Suprapubic skin (tissue), 4 donors: Measurements from ENCODE around the gene CCDC60. TPM values are rescaled to one million over a fixed set of nuclear protein-coding genes. Genes with fewer than 3 reads are reported as not detected.

ENCODE experiments used
- DNase-seq, 2 donors: peaks; one replicate each; pipeline ENCODE4 v3.0.0-alpha.2; 2019; ENCODE audit warnings: low spot score in 2 of 2
- H3K27ac ChIP-seq: fragments of 200-600 bp; sonication (generic); one replicate; pipeline ENCODE4 v1.5.1; 2019
- H3K27me3 ChIP-seq: fragments of 200-600 bp; sonication (generic); one replicate; pipeline ENCODE4 v1.5.1; 2019
- H3K36me3 ChIP-seq: fragments of 200-600 bp; sonication (generic); one replicate; pipeline ENCODE4 v1.5.1; 2019
- H3K4me1 ChIP-seq: fragments of 200-600 bp; sonication (generic); one replicate; pipeline ENCODE4 v1.5.1; 2019
- H3K4me3 ChIP-seq: fragments of 200-600 bp; sonication (generic); one replicate; pipeline ENCODE4 v1.5.1; 2019; ENCODE audit warnings: mild to moderate bottlenecking
- H3K9me3 ChIP-seq: fragments of 200-600 bp; sonication (generic); one replicate; pipeline ENCODE4 v1.5.1; 2019
- CTCF ChIP-seq, 2 donors: fragments of 200-600 bp in 1 of 2; fragments of 450-650 bp in 1 of 2; sonication (generic) in 1 of 2; IDR thresholded peaks; one replicate each; pipeline ENCODE4 v1.5.1; 2016 to 2019; ENCODE audit warnings: antibody characterized with exemption in 2 of 2, mild to moderate bottlenecking in 1 of 2, moderate library complexity in 1 of 2
- EP300 ChIP-seq: sonication (generic); formaldehyde crosslinking; IDR thresholded peaks from one replicate; pipeline ENCODE4 v1.6.1; 2017; ENCODE audit warnings: antibody characterized with exemption
- POLR2A ChIP-seq, 2 donors: fragments of 450-650 bp; IDR thresholded peaks; one replicate each; pipeline ENCODE4 v1.6.1; 2017; ENCODE audit warnings: antibody characterized with exemption in 2 of 2, mild to moderate bottlenecking in 2 of 2, moderate library complexity in 2 of 2
- POLR2AphosphoS5 ChIP-seq, 3 donors: sonication (generic); formaldehyde crosslinking; IDR thresholded peaks; one replicate each; pipeline ENCODE4 v1.6.1; 2017; ENCODE audit warnings: antibody characterized with exemption in 3 of 3
- WGBS: methylation state at CpG from one replicate; pipeline ENCODE4 v1.1.5; 2018; 5-methylcytosine and 5-hydroxymethylcytosine counted together
- total RNA-seq, 4 donors: library from RNA; depleted of rRNA; stranded (reverse); fragments of >200 nt; gene quantifications; one replicate each; pipeline ENCODE4 v1.1.0, GENCODE V29; 2016

CCDC60 gene
- total RNA-seq, 4 donors from 2014 or later: not detected

GRCh38 chr12:119369161-119369560 lies 34.6 kb downstream of the CCDC60 start:
- WGBS: 76% methylated on average over 3 of the region's 3 CpGs
- Histone ChIP-seq H3K4me3 (no peak overlapping the region), H3K27ac (no peak overlapping the region), H3K36me3 (no peaks in the 10 kb centered on the region), H3K4me1 (peaks cover 2% of the 10 kb centered on the region), H3K9me3 (no peaks in the 10 kb centered on the region), H3K27me3 (no peaks in the 10 kb centered on the region)
- DNase-seq: no peak
- no peak for TF ChIP-seq EP300
- TF ChIP-seq POLR2A (IDR thresholded peaks at IDR 0.05): no peak
- no peak for TF ChIP-seq CTCF (IDR thresholded peaks at IDR 0.05)
- no peak for TF ChIP-seq POLR2AphosphoS5 (IDR thresholded peaks at IDR 0.05)

DNA sequence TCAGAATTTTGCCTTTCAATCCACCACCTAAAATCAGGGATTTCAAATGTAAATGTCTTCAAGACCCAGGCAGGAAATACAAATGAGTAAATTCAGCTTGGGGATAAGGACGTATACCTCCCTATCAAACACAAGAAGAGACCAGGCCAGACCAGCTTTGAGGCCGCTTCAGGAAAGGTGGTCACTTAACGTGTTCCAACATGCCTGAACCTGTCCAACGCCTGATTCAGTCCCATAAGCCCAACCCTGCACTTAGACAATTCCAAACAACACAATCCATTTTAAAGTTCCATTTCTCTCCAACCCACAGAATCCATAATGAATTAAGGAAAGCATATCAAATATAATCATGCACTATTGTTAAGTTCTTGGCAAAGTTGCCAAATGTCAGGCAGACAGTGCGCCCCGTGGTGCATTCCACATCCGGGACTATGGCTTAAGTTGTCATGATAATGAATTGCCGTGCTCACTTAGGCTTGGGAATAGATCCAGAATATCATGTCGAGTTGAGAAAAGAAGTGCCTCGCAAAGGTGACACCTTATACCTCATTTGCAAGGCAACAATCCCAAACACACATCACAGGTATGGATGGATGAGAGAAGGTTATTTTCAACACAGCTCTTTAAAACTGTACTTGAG lies 35.5 kb downstream of the CCDC60 start:
- Histone ChIP-seq H3K27ac (no peak overlapping the region), H3K4me3 (no peak overlapping the region), H3K36me3 (no peaks in the 10 kb centered on the region), H3K27me3 (no peaks in the 10 kb centered on the region), H3K9me3 (no peaks in the 10 kb centered on the region), H3K4me1 (peaks cover 2% of the 10 kb centered on the region)
- 45% methylated on average over 10 of the region's 10 CpGs for WGBS
- no peak for DNase-seq
- no peak for TF ChIP-seq POLR2A (IDR thresholded peaks at IDR 0.05)
- no peak for TF ChIP-seq EP300
- no peak for TF ChIP-seq POLR2AphosphoS5 (IDR thresholded peaks at IDR 0.05)
- TF ChIP-seq CTCF (IDR thresholded peaks at IDR 0.05): no peak

DNA sequence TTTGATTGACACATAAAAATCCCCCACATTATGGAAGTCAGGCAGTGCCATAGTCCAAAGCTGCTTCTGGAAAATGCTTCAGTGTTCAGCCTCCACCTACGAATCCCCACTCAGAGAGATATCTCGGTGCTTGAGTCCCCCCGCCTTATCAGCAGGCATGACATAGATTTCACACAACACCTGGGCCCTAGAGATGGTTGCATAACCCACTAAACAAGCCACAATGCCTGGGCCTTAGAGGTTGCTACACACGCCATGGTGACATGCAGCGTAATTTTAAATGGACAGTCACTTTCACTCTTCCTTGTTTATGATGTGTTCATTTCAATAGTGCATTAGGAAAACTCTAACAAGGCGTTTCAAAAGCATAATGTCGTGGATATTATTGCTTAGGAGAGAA lies 38.0 kb downstream of the CCDC60 start:
- DNase-seq: no peak
- H3K27me3 ChIP-seq: no peaks in the 10 kb centered on the region

GRCh38 chr12:119373001-119373400 lies 38.5 kb downstream of the CCDC60 start:
- no peaks in the 10 kb centered on the region for H3K9me3 ChIP-seq
- WGBS: 68% methylated on average over 3 of the region's 3 CpGs
- H3K4me3 ChIP-seq: no peak overlapping the region
- no peaks in the 10 kb centered on the region for H3K27me3 ChIP-seq
- DNase-seq: no peak
- TF ChIP-seq CTCF (IDR thresholded peaks at IDR 0.05) (no peak), EP300 (no peak), POLR2A (IDR thresholded peaks at IDR 0.05) (no peak), POLR2AphosphoS5 (IDR thresholded peaks at IDR 0.05) (no peak)
- no peaks in the 10 kb centered on the region for H3K36me3 ChIP-seq
- H3K27ac ChIP-seq: no peak overlapping the region
- peaks cover 8% of the 10 kb centered on the region for H3K4me1 ChIP-seq

More for the DNA sequence above, 38.0 kb downstream of the CCDC60 start:
- H3K4me1 ChIP-seq: peaks cover 8% of the 10 kb centered on the region
- no peak overlapping the region for H3K27ac ChIP-seq
- no peak for TF ChIP-seq POLR2AphosphoS5 (IDR thresholded peaks at IDR 0.05)
- no peak for TF ChIP-seq EP300
- TF ChIP-seq POLR2A (IDR thresholded peaks at IDR 0.05): no peak
- TF ChIP-seq CTCF (IDR thresholded peaks at IDR 0.05): no peak
- WGBS: 85% methylated on average over 7 of the region's 7 CpGs
- no peaks in the 10 kb centered on the region for H3K9me3 ChIP-seq
- no peaks in the 10 kb centered on the region for H3K36me3 ChIP-seq
- H3K4me3 ChIP-seq: no peak overlapping the region

GRCh38 chr12:119373666-119374065 lies 39.1 kb downstream of the CCDC60 start:
- TF ChIP-seq POLR2A (IDR thresholded peaks at IDR 0.05) (no peak), POLR2AphosphoS5 (IDR thresholded peaks at IDR 0.05) (no peak), CTCF (IDR thresholded peaks at IDR 0.05) (no peak)
- Histone ChIP-seq H3K27me3 (no peaks in the 10 kb centered on the region), H3K4me3 (no peak overlapping the region), H3K9me3 (no peaks in the 10 kb centered on the region), H3K4me1 (peaks cover 8% of the 10 kb centered on the region), H3K27ac (no peak overlapping the region), H3K36me3 (no peaks in the 10 kb centered on the region)
- no peak for DNase-seq
- 29% methylated on average over 2 of the region's 2 CpGs for WGBS
